IPS-18c (cell line): ENCODE results near the gene ZXDC.

Experiments used
- H3K4me3 ChIP-seq: 2 replicates; pipeline ENCODE4 v1.7.0; 2013; ENCODE audit warnings: low read depth, mild to moderate bottlenecking, low read length, moderate library complexity; ENCODE audit not compliant: insufficient read depth
- H3K9me3 ChIP-seq: one replicate; pipeline ENCODE4 v1.6.1; 2013; ENCODE audit warnings: mild to moderate bottlenecking, low read length, moderate library complexity; ENCODE audit not compliant: control insufficient read depth, insufficient read depth

The ZXDC gene

DNA sequence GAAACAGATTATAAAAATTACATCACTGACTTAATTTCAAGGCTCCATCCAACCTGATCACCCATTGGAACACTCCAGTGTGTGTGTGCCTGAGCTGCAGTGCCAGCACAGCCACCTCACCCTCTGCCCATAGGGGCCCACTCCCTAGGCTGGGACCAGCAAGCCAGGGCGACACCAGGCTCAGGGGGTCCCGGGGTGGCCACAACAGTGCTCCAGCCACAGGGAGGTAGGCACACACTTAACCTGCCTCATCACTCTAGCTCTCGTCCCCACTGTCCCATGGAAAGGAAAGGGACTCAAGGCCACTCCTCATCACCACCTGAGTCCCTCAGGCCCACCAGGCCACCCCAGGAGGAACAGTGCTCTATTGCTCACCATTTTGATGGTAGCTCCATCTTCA is 24.9 kb downstream of the ZXDC start:
- no peak overlapping the region for H3K4me3 ChIP-seq

DNA sequence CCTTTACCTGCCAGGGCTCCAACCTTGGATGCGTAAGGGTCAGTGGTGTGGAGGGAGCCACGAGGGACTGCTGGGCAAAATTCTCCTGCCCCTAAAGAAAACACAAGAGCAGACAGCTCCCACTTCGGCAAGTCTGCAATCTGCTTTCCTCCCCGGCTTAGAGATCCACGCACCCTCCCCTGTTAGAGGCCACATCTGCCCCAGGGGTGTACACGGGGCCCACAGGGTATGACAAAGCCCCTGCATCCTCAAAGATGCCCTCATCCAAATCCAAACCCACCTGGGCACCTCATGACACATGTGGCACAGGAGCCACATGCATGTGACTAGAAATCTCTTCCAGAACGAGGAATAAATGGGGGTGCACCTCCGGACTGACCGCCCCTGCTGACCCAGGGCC is 25.5 kb downstream of the ZXDC start:
- no peak overlapping the region for H3K4me3 ChIP-seq
- no peaks in the 10 kb centered on the region for H3K9me3 ChIP-seq

More for the DNA sequence above, 24.9 kb downstream of the ZXDC start:
- no peaks in the 10 kb centered on the region for H3K9me3 ChIP-seq

DNA sequence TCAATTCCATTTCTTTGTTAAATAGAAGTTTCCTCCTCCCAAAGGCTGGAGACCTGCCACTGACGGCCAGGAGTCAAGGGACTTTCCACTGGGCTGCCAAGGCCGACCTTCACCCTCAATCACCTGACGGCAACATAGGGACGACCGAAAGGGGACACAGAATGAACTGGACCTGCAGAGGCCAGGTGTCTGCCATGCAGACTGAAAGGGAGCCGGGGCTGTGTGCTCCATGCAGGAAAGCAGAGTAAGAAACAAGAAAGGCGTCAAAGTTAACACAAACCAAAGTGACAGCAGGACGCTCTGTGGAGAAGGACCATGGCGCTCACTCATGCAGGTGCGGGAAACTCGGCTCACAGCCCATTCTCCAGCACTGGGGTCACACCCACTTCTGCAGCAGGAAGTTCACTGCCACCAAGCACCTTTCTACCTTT is 26.1 kb downstream of the ZXDC start:
- H3K9me3 ChIP-seq, result no peaks in the 10 kb centered on the region
- H3K4me3 ChIP-seq, result no peak overlapping the region

DNA sequence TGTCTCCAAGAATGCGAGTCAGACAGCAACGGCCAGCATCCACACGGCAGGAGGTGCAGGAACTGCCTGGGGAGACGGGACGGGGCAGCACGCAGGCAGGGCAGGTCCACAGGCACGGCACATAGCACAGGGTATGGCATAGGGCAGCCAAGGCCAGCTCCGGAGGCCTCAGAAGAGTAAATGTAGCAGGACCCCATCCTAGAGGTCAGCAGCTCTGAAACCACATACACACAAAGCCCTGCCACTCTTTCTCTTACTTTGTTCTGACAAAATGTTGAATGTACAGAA is 26.9 kb downstream of the ZXDC start:
- H3K4me3 ChIP-seq, result no peak overlapping the region
- no peaks in the 10 kb centered on the region for H3K9me3 ChIP-seq

DNA sequence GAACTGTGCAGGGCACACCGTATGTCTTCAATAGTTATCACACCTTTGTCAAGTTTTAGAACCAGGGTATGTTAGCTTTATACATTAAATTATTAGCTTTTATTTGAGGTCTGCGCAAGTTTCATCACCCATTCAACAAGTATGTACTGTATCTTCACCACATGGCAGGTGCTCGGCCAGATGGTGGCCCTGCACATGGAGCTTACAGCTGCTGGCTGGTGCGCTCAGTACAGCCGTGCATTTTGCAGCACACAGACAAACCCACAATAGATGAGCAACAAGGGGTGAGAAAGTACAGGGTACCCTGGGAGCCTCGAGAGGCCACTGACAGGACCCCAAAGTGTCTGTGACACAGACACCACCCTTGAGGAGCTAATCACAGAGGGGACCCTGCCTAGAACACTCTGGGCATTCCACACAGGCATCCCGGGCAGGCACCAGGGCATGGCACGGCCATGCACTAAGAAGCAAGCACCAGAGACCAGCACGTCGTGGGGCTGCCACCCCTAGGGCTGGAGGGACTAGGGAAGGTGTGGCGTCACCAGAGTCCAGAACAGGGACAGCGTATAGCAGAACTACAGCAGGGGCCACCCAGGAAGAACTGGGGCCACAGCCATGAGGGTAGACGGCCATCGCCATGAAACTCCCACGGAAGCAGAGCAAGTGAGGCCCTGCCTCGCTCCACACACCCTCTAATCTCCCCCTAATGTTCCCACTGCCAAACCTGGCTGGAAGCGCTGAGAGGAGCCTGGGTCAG is 27.4 kb downstream of the ZXDC start:
- Histone ChIP-seq H3K9me3 (no peaks in the 10 kb centered on the region), H3K4me3 (no peak overlapping the region)

DNA sequence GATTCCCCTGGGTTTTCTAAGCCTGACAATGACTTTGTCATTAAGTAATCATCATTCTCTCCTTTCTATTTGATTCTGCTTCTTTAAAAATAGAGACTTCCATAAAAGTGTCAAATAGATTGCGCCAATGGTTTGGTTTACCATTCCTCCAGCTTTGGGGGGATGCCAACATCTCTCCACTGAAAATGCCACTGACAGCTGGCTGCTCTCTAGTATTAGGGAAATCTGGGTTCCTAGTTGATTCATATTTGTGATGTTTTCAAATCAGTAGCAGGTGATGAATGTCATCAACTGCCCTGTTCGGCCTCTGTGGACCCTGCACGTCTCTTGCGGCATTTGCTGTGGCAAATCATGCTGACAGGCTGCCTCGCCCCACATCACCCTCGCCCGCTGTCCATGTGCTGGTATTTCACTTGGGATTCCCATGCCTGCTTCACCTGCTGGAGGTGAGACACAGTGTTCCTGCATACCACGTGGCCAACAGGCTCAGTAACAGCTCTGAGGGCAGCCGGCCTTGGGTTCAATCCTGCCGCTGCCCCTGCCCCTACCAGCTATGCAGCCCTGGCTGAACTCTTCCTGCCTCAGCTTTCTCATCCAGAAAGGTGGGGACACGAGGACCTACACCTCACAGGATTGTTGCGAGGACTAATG is 28.1 kb downstream of the ZXDC start:
- no peak overlapping the region for H3K4me3 ChIP-seq
- H3K9me3 ChIP-seq, result no peaks in the 10 kb centered on the region

DNA sequence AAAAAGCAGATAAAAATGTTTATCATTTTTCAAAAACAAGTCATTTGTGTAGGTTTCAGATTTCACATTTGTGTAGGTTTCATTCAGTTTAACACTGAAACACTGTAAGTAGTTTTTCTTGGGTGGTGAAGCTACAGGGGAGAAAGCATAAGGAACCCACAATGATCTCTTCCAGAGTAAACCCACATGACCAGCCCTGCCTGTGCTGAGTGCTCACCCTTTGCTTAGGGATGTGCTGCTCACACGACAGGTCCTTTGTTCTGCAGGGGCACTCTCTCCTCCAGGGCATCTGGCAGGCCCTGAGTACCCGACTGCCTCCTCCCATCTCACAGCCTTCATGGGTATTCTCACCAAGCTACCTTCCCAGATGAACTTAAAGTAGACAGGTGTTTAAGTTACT is 28.9 kb downstream of the ZXDC start:
- H3K4me3 ChIP-seq, result no peak overlapping the region
- no peaks in the 10 kb centered on the region for H3K9me3 ChIP-seq

DNA sequence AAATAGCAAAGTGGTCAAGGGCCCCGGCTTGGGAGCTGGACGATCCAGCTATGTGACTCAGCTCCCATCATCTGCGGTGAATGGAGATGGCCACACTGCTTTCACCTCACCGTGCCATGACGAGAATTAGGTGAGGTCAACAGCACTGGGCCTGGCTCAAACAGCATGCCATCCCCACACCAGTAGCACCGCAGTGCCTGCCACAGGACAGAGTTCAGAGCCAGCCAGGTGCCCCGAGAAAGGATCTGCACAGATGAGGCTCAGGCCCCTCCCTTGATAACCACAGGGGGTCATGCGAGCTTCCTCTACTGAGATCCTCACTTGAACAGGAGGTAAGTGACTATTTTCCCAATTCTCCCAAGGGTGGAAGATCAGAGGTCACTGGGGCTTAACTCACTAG is 29.4 kb downstream of the ZXDC start:
- Histone ChIP-seq H3K4me3 (no peak overlapping the region), H3K9me3 (no peaks in the 10 kb centered on the region)

DNA sequence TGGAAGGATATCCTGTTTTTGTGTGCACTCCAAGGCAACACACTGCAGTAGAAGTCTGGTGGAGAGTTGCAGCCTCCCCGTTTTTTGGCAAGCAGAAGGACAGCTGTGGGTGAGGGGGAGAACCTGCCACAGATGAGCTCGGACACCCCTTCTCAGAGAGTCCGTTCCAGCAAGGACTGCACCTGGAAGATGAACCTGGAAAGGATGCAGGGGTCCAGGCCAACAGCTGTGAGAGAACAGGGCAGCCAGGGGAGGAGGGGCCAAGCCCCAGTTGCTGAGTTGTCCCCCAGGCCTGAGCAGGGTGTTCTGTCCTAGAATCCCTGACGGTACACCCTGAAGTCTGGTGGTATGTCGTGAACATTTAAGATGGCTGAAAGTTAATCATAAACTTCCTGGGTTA is 30.2 kb downstream of the ZXDC start:
- Histone ChIP-seq H3K9me3 (no peaks in the 10 kb centered on the region), H3K4me3 (no peak overlapping the region)

DNA sequence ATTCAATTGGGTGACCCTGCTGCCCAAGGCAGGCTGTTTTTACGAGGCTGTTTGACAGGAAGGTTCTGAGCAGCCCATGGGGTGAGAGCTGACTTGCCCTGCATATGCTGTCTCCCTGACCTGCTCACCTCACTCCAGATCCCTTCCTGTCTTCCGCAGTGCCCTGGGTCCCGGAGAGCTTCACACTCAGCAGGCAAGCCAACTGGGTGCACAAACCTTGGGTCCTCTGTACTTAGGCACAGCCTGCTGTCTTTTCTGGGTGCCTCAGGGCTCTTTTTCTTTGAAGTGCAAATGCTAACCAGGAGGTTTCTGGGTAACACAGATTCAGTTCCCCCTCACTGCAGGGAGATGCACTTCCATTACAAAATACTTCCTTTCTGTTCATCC is 32.8 kb downstream of the ZXDC start:
- no peak overlapping the region for H3K4me3 ChIP-seq
- no peaks in the 10 kb centered on the region for H3K9me3 ChIP-seq

DNA sequence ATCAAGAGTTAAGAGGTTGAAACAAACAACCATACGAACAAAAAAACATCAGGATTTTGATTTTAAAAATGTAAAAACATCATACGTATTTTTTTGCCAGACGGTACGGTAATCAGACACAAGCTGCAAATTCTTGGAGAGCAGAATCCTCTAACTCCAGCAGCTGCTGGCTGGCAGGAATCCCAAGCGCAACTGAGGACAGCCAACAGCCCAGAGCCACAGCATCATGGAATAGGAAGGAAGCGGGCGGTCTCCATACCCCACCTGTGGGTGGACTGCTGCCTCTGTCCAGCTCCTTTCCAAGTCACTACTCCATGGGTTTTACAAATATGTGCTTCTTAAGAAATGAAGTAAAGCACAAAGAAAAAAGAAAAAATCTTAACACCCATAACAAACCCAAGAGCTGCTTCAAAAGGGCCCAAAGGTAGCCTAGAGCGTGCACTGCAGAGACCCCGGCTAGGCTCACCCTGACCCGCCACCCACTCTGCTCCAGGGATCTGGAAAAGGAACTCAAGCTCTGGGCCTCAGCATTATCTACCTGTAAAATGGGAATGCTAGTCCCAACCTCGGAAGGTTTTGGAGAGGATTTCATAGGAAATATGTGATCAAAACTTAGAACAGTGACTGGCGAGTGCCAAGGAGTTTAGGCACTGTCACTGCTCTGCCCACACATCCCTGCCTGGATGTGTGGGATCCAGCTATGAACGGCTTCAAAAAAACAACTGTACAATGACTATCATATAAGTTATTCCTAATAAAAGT is 33.4 kb downstream of the ZXDC start:
- Histone ChIP-seq H3K9me3 (no peaks in the 10 kb centered on the region), H3K4me3 (no peak overlapping the region)

DNA sequence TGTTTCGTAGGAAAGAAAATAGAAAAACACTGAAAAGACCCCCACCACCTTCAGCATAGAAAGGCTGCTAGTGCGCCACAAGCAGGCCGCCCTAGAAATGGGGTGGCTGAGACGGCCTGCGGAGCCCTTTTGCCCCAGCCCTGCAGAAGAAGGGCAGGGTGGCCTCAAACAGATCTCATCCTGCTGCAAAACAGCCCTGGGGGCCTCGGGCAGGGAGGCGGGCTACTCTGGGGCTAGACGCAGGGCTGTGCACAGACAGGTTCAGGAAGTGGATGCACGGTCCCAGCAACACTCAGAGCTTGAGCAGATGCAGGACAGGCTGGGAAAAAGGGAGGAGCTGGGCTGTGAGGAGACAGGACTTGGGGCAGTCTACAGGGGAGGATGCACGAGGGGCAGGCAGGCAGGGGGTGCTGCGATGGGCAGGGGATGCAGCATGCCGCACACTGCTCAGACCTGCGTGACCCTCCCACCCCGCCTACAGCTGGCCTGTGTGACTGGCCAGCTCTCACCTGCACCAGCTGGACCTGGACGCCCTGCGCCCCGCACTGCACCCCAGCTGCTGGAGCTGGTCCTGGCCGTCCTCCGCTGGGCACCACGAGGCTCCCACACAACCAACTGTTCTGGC is 34.3 kb downstream of the ZXDC start:
- Histone ChIP-seq H3K9me3 (no peaks in the 10 kb centered on the region), H3K4me3 (no peak overlapping the region)

DNA sequence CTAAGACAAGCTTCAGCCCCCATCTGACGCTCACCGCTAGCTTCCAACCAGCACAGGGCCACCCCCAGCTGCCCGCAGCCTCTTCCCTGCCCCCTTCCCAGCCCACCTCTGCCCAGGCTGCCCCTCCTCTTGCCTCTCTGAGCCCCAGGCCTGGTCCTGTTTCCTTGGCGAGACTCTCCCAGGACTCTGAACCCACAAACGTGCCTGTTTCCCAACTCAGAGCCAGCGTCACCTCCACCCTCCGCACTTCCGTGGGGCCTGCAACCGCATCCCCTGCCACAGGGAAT is 35.0 kb downstream of the ZXDC start:
- Histone ChIP-seq H3K9me3 (no peaks in the 10 kb centered on the region), H3K4me3 (no peak overlapping the region)

DNA sequence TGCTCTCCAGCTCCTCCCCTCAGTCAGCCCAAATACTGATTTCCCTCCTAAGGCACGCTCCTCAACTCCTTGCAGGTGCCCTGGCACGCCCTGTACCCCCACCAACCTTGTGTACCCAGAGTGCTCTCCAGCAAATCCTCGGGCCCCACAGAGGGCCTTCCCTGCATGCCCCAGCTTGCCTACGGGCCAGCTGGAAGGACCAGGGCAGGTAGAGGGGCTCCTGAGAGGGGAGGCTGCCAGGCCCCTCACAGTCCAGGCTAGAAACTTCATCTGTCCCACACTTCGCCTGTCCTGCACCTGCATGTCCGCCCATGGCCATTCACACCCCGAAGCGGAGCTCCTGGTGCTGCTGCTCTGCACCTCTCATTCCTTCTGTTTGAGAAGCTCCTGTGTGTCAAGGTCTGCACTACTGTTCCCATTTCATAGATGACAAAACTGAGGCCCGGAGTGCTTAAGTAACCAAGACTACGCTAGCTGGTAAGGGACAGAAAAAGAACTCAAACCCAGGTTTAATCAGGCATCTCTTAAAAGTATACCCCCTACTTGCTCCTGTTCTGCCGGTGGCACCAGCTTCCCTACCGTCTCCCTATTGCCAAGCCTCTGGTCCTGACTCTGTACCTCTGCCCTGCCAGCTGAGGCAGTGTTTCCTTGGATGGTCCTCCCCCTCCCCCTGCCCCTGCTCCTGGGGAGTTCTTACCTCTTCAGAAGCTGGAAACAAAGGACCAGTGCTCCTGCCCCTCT is 35.6 kb downstream of the ZXDC start:
- no peak overlapping the region for H3K4me3 ChIP-seq

DNA sequence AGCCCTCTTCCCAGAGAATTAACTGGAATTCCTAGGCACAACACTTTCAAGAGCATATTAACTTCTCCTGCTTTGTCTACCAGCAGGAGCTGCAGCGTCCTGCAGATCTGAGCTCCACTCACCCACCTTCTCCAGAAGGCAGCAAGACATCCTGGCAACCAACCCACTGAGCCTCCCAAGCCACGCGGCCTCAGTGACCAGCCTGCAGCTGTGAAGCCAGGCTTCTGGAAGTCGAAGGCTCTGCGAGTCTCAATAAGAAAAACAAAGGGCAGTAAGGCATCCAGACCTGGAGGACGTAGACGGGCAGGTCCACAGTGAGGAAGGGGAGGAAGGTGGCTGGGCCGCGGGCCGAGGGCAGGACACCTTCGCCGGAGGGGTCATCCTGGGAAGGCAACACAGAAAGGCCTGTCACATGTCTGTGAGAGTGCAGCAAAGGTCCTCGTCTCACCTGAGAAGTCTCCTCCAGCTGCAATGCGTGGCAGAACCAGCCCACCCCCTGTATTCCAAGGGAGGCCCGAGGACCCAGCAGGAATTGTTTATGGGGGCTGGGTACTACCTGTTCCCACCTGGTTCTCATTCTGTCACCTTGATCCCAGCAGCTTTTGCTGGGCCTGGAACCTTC is 36.2 kb downstream of the ZXDC start:
- no peaks in the 10 kb centered on the region for H3K9me3 ChIP-seq
- no peak overlapping the region for H3K4me3 ChIP-seq

More for the DNA sequence above, 35.6 kb downstream of the ZXDC start:
- H3K9me3 ChIP-seq, result no peaks in the 10 kb centered on the region

DNA sequence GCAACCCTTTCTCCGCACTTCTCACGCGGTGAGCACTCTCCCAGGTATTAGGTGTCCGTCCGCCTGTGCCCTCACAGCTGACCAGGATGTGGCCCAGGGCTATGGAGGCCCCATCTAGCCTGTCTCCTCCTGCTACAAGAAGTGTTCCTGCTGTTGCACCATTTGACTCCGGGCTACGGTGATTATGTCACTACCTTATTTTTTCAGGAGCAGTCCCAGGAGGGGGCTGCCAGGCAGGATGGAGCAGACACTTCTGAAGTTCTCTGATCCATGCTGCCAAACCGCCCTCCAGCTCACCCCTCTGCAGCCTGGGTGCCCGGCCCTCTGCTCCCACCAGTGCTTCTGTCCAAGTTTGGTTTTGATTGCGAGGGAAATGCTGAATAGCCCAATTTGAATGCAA is 36.9 kb downstream of the ZXDC start:
- Histone ChIP-seq H3K9me3 (no peaks in the 10 kb centered on the region), H3K4me3 (no peak overlapping the region)

DNA sequence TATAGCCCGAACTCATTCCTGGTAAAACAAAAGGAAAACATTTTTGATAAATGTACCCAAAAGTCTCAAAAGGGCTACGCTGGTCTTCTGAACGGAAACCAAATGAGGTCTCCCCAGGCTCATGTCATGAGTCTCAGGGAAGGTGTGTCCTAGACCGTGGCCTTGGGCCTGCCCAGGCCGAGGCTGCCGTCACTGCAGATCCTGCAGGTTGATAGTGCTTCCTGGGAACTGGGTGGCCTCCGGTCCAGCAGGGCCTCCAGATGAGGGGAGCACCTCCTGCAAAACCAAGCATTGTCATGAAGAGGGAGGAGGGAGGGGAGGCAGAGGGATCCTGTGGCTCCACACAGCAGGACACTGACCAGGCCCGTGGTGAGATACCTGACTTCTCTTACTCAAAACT is 37.5 kb downstream of the ZXDC start:
- H3K9me3 ChIP-seq, result no peaks in the 10 kb centered on the region
- no peak overlapping the region for H3K4me3 ChIP-seq
